Breast epithelium (tissue), 4 donors: ENCODE measurements around the gene FLNB. TPM values are rescaled to one million over a fixed set of nuclear protein-coding genes. Genes with fewer than 3 reads are reported as not detected.

Experiments
- DNase-seq, 2 donors: peaks; one replicate each; pipeline ENCODE4 v3.0.0-alpha.2; 2019; ENCODE audit warnings: low spot score in 2 of 2
- H3K27ac ChIP-seq, 2 donors: fragments of 200-600 bp; sonication (generic) in 1 of 2; one replicate each; pipeline ENCODE4 v1.5.1; 2016 to 2019; ENCODE audit warnings: mild to moderate bottlenecking in 1 of 2
- H3K27me3 ChIP-seq, 2 donors: fragments of 200-600 bp; sonication (generic) in 1 of 2; one replicate each; pipeline versions ENCODE4 v1.5.1 to v1.6.0; 2017 to 2019; ENCODE audit warnings: control low read depth in 1 of 2, mild to moderate bottlenecking in 1 of 2
- H3K36me3 ChIP-seq: fragments of 200-600 bp; one replicate; pipeline ENCODE4 v1.5.1; 2019
- H3K4me1 ChIP-seq, 2 donors: fragments of 200-600 bp; sonication (generic); one replicate each; pipeline ENCODE4 v1.5.1; 2016 to 2019; ENCODE audit warnings: control low read depth in 1 of 2
- H3K4me3 ChIP-seq, 3 donors: fragments of 200-600 bp; sonication (generic); 1 replicate in 2 of 3; 2 replicates in 1 of 3; pipeline ENCODE4 v1.5.1; 2016 to 2019; ENCODE audit warnings: mild to moderate bottlenecking in 3 of 3, moderate library complexity in 2 of 3
- H3K9me3 ChIP-seq, 2 donors: fragments of 200-600 bp; sonication (generic) in 1 of 2; one replicate each; pipeline ENCODE4 v1.5.1; 2016 to 2019; ENCODE audit warnings: control low read depth in 1 of 2
- CTCF ChIP-seq, 3 donors: fragments of 450-650 bp; IDR thresholded peaks; one replicate each; pipeline ENCODE4 v1.5.1; 2016 to 2017; ENCODE audit warnings: antibody characterized with exemption in 3 of 3, mild to moderate bottlenecking in 3 of 3, moderate library complexity in 3 of 3
- POLR2A ChIP-seq: fragments of 450-650 bp; IDR thresholded peaks from one replicate; pipeline ENCODE4 v1.6.1; 2016; ENCODE audit warnings: antibody characterized with exemption, mild to moderate bottlenecking, moderate library complexity
- POLR2AphosphoS5 ChIP-seq, 3 donors: sonication (generic); formaldehyde crosslinking; IDR thresholded peaks; one replicate each; pipeline ENCODE4 v1.6.1; 2017; ENCODE audit warnings: antibody characterized with exemption in 3 of 3
- intact Hi-C: fragments of 100-400 bp; cut with DNase I; formaldehyde crosslinking; loops from one replicate; pipeline ENCODE4 v1.15.1; 2023; ENCODE audit warnings: low total_unique reads
- total RNA-seq, 3 donors: library from RNA; depleted of rRNA; stranded (reverse); fragments of >200 nt; gene quantifications; one replicate each; pipeline ENCODE4 v1.1.0, GENCODE V29; 2016

FLNB gene
- total RNA-seq, 3 donors from 2014 or later: 40.3 to 242 (median 164) TPM

- Histone ChIP-seq H3K27ac (peak overlapping the region in 1 of 2 donors; percentile 25), H3K36me3 (no peaks in the 10 kb centered on the region), H3K4me1 (peaks cover 0 to 6% of the 10 kb centered on the region in 2 donors), H3K4me3 (no peak overlapping the region), H3K27me3 (no peaks in the 10 kb centered on the region), H3K9me3 (no peaks in the 10 kb centered on the region)
- DNase-seq: no peak
- no peak for TF ChIP-seq POLR2AphosphoS5 (IDR thresholded peaks at IDR 0.05)
- no peak for TF ChIP-seq CTCF (IDR thresholded peaks at IDR 0.05)
- no peak for TF ChIP-seq POLR2A
- intact Hi-C loops: loop anchor here (5.0 kb wide), 1 partner anchor 437 kb away; no protein-coding TSS in a partner anchor
Observed at GRCh38 chr3:58029842-58030584, 21.8 kb downstream of the FLNB start.

- H3K27ac ChIP-seq: peak overlapping the region; percentile 60 to 74
- no peaks in the 10 kb centered on the region for H3K4me1 ChIP-seq
- no peaks in the 10 kb centered on the region for H3K9me3 ChIP-seq
- DNase-seq: no peak
- no peaks in the 10 kb centered on the region for H3K36me3 ChIP-seq
- H3K27me3 ChIP-seq: no peaks in the 10 kb centered on the region
- intact Hi-C loops: loop anchor here (5.0 kb wide), 1 partner anchor 435 kb away; no protein-coding TSS in a partner anchor
- no peak for TF ChIP-seq POLR2A
- no peak overlapping the region for H3K4me3 ChIP-seq
Observed at GRCh38 chr3:58032186-58032585, 24.0 kb downstream of the FLNB start.

GRCh38 chr3:58034738-58035523, 26.7 kb downstream of the FLNB start:
- Histone ChIP-seq H3K27me3 (no peaks in the 10 kb centered on the region), H3K27ac (peak overlapping the region; percentile 54 to 68), H3K4me3 (no peak overlapping the region), H3K4me1 (peaks cover 0 to 6% of the 10 kb centered on the region in 2 donors), H3K9me3 (no peaks in the 10 kb centered on the region), H3K36me3 (no peaks in the 10 kb centered on the region)
- TF ChIP-seq POLR2AphosphoS5 (IDR thresholded peaks at IDR 0.05): no peak
- TF ChIP-seq POLR2A: no peak
- TF ChIP-seq CTCF (IDR thresholded peaks at IDR 0.05): no peak
- DNase-seq: no peak
- intact Hi-C loops: loop anchor here (5.0 kb wide), 1 partner anchor 432 kb away; no protein-coding TSS in a partner anchor

GRCh38 chr3:58035524-58036255, 27.5 kb downstream of the FLNB start:
- H3K36me3 ChIP-seq: no peaks in the 10 kb centered on the region
- peaks cover 0 to 6% of the 10 kb centered on the region in 2 donors for H3K4me1 ChIP-seq
- peak overlapping the region; percentile 68 to 77 for H3K27ac ChIP-seq
- H3K27me3 ChIP-seq: no peaks in the 10 kb centered on the region
- TF ChIP-seq CTCF (IDR thresholded peaks at IDR 0.05): no peak
- no peak for TF ChIP-seq POLR2A
- TF ChIP-seq POLR2AphosphoS5 (IDR thresholded peaks at IDR 0.05): no peak
- no peak for DNase-seq
- H3K9me3 ChIP-seq: no peaks in the 10 kb centered on the region
- intact Hi-C loops: no loop called here
- no peak overlapping the region for H3K4me3 ChIP-seq

GRCh38 chr3:58036293-58037032, 28.2 kb downstream of the FLNB start:
- H3K27ac ChIP-seq: peak overlapping the region; percentile 68 to 77
- no peak for DNase-seq

More at GRCh38 chr3:58036293-58037032, 28.2 kb downstream of the FLNB start:
- Histone ChIP-seq H3K27me3 (no peaks in the 10 kb centered on the region), H3K4me3 (no peak overlapping the region), H3K36me3 (no peaks in the 10 kb centered on the region), H3K9me3 (no peaks in the 10 kb centered on the region), H3K4me1 (peaks cover 6 to 10% of the 10 kb centered on the region in 2 donors)
- no peak for TF ChIP-seq POLR2AphosphoS5 (IDR thresholded peaks at IDR 0.05)
- no peak for TF ChIP-seq CTCF (IDR thresholded peaks at IDR 0.05)
- TF ChIP-seq POLR2A: no peak
- intact Hi-C loops: no loop called here
